LNCAP (cell line): Measurements from ENCODE around the gene MTX3.

Experiments
- CTCF ChIP-seq: fragments of 450-650 bp; IDR thresholded peaks from 2 replicates; pipeline ENCODE4 v1.5.1; 2017; ENCODE audit warnings: mild to moderate bottlenecking

Gene MTX3

GRCh38 chr5:79999722-80000121, 8.7 kb upstream of the MTX3 start:
- no peak for TF ChIP-seq CTCF

- TF ChIP-seq CTCF = no peak
These were observed 2.0 kb upstream of the MTX3 start for GRCh38 chr5:79992891-79993657.

GRCh38 chr5:79990205-79990597, 861 bp downstream of the MTX3 start:
- TF ChIP-seq CTCF = no peak

- no peak for TF ChIP-seq CTCF
These were observed 4.8 kb downstream of the MTX3 start for GRCh38 chr5:79986260-79986659.

- TF ChIP-seq CTCF = no peak
These were observed 5.8 kb downstream of the MTX3 start for GRCh38 chr5:79985288-79985687.

GRCh38 chr5:79984363-79984762, 6.7 kb downstream of the MTX3 start:
- TF ChIP-seq CTCF = no peak

GRCh38 chr5:79983618-79984017, 7.4 kb downstream of the MTX3 start:
- TF ChIP-seq CTCF = no peak

GRCh38 chr5:79982136-79982535, 8.9 kb downstream of the MTX3 start:
- no peak for TF ChIP-seq CTCF
